Epithelial cell of proximal tubule (primary cell): ENCODE results near the gene HSP90AA1. TPM values are rescaled to one million over a fixed set of nuclear protein-coding genes. Genes with fewer than 3 reads are reported as not detected.
A peak's percentile ranks its signal among the peaks of the same experiment; 100 is the strongest.

ENCODE experiments used
- DNase-seq: peaks from one replicate; pipeline ENCODE4 v3.0.0-alpha.2; 2011; ENCODE audit warnings: low read depth
- H3K4me3 ChIP-seq: 2 replicates; pipeline ENCODE4 v1.5.1; 2011; ENCODE audit warnings: low read depth, mild to moderate bottlenecking, low read length
- total RNA-seq: library from RNA; depleted of rRNA; stranded (reverse); fragments of >200 nt; gene quantifications from 2 replicates; pipeline ENCODE4 v1.2.3, GENCODE V29; 2015
- TF ChIP-seq, protein P1 (sequence below): conservative IDR thresholded peaks from 2 replicates; pipeline ENCODE4 v1.5.1; 2012; ENCODE audit warnings: low read depth, mild to moderate bottlenecking, low read length

The HSP90AA1 gene
- total RNA-seq, 1 donor from 2014 or later, result 615 TPM

DNA sequence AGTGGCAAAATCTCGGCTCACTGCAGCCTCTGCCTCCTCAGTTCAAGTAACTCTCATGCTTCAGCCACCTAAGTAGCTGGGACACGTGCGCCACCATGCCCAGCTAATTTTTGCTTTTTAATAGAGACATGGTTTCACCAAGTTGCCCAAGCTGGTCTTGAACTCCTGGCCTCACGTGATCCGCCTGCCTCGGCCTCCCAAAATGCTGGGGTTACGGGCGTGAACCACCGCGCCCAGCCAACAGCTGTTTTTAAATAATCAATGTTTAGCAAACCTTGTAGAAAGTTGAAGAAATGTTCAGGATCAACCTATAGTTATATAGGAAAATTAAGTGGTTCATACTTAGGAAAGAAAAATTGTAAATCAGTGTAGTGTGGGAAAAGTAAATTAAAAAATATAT lies 6.0 kb upstream of the HSP90AA1 start:
- TF ChIP-seq, protein P1, sequence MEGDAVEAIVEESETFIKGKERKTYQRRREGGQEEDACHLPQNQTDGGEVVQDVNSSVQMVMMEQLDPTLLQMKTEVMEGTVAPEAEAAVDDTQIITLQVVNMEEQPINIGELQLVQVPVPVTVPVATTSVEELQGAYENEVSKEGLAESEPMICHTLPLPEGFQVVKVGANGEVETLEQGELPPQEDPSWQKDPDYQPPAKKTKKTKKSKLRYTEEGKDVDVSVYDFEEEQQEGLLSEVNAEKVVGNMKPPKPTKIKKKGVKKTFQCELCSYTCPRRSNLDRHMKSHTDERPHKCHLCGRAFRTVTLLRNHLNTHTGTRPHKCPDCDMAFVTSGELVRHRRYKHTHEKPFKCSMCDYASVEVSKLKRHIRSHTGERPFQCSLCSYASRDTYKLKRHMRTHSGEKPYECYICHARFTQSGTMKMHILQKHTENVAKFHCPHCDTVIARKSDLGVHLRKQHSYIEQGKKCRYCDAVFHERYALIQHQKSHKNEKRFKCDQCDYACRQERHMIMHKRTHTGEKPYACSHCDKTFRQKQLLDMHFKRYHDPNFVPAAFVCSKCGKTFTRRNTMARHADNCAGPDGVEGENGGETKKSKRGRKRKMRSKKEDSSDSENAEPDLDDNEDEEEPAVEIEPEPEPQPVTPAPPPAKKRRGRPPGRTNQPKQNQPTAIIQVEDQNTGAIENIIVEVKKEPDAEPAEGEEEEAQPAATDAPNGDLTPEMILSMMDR, result no peak
- no peak for DNase-seq
- no peak overlapping the region for H3K4me3 ChIP-seq

DNA sequence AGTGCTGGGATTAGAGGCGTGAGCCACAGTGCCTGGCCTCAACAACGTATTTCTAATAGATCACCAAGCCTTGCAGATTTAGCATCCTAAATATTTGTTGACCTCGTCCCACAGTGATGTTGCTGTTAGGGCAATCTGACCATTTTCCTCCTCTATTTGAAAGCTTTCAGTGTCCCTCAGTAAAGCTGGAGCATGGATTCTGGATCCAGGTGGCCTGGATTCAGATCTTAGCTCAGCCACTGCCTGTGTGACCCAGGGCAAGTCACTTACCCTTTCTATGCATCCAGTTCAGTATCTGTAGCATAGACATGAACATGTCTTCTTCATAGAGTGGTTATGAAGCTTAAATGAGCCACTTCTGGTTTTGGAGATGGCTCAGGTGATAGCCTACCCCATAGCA lies 3.9 kb upstream of the HSP90AA1 start:
- TF ChIP-seq, protein P1, result no peak
- H3K4me3 ChIP-seq, result no peak overlapping the region
- DNase-seq, result no peak

DNA sequence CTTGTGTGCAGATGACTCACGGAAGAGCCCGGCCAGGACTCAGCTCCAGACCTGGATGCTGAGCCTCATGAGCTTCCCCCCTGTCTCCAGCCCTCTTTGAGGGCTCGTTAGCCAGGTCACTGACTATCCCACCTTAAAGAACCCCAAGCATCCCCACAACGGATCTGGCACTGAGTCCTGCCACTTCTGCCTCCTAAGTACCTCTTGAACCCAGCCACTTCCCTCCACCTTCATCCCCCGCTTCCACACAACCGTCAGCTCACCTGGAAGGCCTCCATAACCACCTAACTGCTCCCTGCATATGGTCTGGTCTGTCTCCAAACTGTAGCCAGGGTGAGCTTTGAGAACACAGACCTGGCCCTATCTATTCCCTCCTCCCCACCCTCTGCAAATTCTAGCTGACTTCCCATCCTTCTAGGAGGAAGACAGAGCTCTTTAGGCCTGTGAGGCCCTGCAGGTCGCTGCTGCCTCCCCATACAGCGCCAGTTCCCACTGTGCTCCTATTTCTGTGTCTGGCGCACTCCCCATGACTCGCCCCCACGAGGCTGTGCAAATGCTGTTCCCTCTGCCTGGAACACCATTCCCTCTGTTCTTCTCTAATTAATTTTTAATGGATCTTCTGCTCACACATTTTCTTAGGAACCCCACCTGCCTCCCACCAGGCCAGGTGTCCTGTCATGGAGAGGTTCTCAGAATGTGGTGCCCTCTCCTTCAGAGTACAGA lies 2.9 kb upstream of the HSP90AA1 start:
- TF ChIP-seq, protein P1, result no peak
- no peak for DNase-seq
- no peak overlapping the region for H3K4me3 ChIP-seq

DNA sequence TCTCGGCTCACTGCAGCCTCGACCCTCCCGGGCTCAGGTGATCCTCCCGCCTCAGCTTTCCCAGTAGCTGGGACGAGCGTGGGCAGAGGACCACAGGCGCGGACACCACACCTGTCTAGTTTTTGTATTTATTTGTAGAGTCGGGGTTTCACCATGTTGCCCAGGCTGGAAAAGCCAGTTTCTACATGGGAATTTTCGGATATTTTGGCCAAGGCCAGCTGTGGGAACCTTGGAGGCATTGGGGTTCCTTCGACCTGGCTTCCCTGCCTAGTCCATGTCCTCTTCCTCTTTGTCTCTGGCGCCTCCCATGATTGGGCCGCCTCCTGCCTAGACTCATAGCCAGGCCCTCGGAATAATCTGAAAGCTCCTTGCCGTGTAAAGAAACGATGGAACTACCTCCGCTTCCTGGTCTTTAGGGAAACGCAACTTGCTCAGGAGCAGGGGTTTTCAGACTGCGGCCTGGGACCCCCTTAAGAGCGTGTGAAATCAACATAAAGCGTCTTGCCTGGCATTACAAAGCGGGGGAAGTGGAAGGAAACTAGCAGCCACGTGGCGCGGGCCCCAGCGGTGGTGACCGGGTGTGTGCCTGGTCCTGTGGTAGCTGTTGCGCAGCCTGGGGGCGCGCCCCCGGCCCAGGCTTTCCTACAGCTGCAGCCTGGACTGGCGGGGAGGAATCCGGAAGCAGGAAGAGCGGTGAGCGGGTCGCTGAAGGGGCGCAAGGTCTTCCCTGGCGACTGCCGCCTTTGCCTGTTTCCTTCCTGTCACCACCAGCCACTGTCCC lies 1.4 kb upstream of the HSP90AA1 start:
- no peak for DNase-seq
- peak overlapping the region; percentile 71 for H3K4me3 ChIP-seq
- TF ChIP-seq, protein P1, result no peak

DNA sequence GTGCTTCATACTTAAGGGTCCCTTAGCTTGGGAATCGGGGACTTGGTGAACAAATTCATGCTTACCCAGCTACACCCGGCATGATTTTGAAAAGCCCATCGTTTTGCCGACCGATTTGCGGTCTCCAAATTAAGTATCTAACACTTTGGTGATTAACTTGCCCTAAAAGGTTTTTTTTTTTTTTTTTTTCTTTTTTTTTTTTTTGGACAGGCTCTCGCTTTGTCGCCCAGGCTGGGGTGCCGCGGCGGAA lies 843 bp upstream of the HSP90AA1 start:
- TF ChIP-seq, protein P1, result no peak
- DNase-seq, result no peak
- H3K4me3 ChIP-seq, result peak overlapping the region; percentile 71

DNA sequence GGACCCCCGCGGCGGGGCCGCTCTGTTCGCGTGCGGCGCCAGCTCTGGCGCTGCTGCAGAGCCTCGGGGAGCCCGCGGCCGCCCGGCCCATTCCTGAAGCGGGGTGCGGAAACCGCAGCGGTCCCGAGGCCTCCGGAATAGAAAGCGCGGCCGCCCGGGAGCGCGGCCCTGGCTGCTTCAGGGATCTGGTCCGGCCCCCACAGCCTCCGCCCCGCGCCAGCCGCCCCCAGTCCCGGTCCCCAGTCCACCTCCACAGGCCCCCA lies 204 bp downstream of the HSP90AA1 start:
- H3K4me3 ChIP-seq, result peak overlapping the region; percentile 83
- TF ChIP-seq, protein P1, result no peak
- no peak for DNase-seq
